Parathyroid adenoma (tissue), 2 donors: ENCODE results near the gene MRTFB.

Experiments used
- H2AFZ ChIP-seq: fragments of 300-600 bp; sonication (generic); one replicate; pipeline ENCODE4 v1.7.0; 2017; ENCODE audit warnings: antibody characterized with exemption, mild to moderate bottlenecking
- H3K27ac ChIP-seq: fragments of 300-600 bp; sonication (generic); one replicate; pipeline ENCODE4 v1.7.0; 2017
- H3K27me3 ChIP-seq: fragments of 300-600 bp; sonication (generic); one replicate; pipeline ENCODE4 v1.7.0; 2017; ENCODE audit warnings: low read length; ENCODE audit not compliant: control insufficient read depth, insufficient read depth
- H3K36me3 ChIP-seq: fragments of 300-600 bp; sonication (generic); one replicate; pipeline ENCODE4 v1.7.0; 2017; ENCODE audit warnings: low read length; ENCODE audit not compliant: control insufficient read depth, insufficient read depth
- H3K4me1 ChIP-seq: fragments of 300-600 bp; sonication (generic); one replicate; pipeline ENCODE4 v1.7.0; 2017; ENCODE audit warnings: control low read depth
- H3K4me2 ChIP-seq: fragments of 300-600 bp; sonication (generic); one replicate; pipeline ENCODE4 v1.7.0; 2017; ENCODE audit warnings: low read length
- H3K4me3 ChIP-seq: fragments of 300-600 bp; sonication (generic); one replicate; pipeline ENCODE4 v1.7.0; 2017; ENCODE audit warnings: low read depth, low read length
- H3K79me2 ChIP-seq: fragments of 300-600 bp; sonication (generic); one replicate; pipeline ENCODE4 v1.7.0; 2017; ENCODE audit warnings: control low read depth
- H3K9ac ChIP-seq: fragments of 300-600 bp; sonication (generic); one replicate; pipeline ENCODE4 v1.7.0; 2017; ENCODE audit warnings: mild to moderate bottlenecking
- H3K9me3 ChIP-seq: fragments of 300-600 bp; sonication (generic); one replicate; pipeline ENCODE4 v1.7.0; 2017; ENCODE audit warnings: low read length; ENCODE audit not compliant: control insufficient read depth
- TF ChIP-seq, protein P1 (sequence below): fragments of 300-600 bp; sonication (generic); IDR thresholded peaks from one replicate; pipeline ENCODE4 v1.7.0; 2017; ENCODE audit warnings: antibody characterized with exemption, mild to moderate bottlenecking
- donor health status: primary hyperparathyroidism.

The MRTFB gene

GRCh38 chr16:14172200-14172809, 101.2 kb downstream of the MRTFB start:
- no peak overlapping the region for H3K4me3 ChIP-seq
- H3K9me3 ChIP-seq = no peaks in the 10 kb centered on the region
- TF ChIP-seq, protein P1, sequence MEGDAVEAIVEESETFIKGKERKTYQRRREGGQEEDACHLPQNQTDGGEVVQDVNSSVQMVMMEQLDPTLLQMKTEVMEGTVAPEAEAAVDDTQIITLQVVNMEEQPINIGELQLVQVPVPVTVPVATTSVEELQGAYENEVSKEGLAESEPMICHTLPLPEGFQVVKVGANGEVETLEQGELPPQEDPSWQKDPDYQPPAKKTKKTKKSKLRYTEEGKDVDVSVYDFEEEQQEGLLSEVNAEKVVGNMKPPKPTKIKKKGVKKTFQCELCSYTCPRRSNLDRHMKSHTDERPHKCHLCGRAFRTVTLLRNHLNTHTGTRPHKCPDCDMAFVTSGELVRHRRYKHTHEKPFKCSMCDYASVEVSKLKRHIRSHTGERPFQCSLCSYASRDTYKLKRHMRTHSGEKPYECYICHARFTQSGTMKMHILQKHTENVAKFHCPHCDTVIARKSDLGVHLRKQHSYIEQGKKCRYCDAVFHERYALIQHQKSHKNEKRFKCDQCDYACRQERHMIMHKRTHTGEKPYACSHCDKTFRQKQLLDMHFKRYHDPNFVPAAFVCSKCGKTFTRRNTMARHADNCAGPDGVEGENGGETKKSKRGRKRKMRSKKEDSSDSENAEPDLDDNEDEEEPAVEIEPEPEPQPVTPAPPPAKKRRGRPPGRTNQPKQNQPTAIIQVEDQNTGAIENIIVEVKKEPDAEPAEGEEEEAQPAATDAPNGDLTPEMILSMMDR = no peak
- H3K9ac ChIP-seq = no peak overlapping the region
- no peaks in the 10 kb centered on the region for H3K36me3 ChIP-seq
- no peak overlapping the region for H3K27ac ChIP-seq
- no peak overlapping the region for H2AFZ ChIP-seq
- H3K79me2 ChIP-seq = peaks cover 28% of the 10 kb centered on the region
- H3K27me3 ChIP-seq = no peaks in the 10 kb centered on the region
- no peaks in the 10 kb centered on the region for H3K4me1 ChIP-seq
- H3K4me2 ChIP-seq = no peak overlapping the region

DNA sequence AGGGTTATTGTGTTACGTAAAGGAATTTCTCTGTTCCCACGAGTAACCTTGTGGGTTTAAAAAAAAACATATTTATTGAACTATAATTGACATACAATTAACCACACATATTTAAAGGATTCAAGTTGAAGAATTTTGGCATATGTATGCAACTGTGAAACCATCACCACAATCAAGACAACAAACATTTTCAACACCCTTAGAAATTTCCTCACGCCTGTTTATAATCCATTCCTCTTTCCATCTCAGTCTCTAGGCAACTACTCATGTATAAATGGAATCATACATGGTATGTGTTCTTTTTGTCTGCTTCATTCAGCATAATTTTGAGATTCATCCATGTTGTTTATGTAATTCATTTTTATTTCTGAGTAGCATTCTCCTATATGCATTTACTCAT, 104.0 kb downstream of the MRTFB start:
- H3K27me3 ChIP-seq = no peaks in the 10 kb centered on the region
- H3K4me3 ChIP-seq = no peak overlapping the region
- no peak overlapping the region for H3K9ac ChIP-seq
- no peak overlapping the region for H3K4me2 ChIP-seq
- no peak overlapping the region for H2AFZ ChIP-seq
- H3K4me1 ChIP-seq = no peaks in the 10 kb centered on the region
- H3K36me3 ChIP-seq = no peaks in the 10 kb centered on the region
- TF ChIP-seq, protein P1 = no peak
- H3K27ac ChIP-seq = no peak overlapping the region
- no peaks in the 10 kb centered on the region for H3K9me3 ChIP-seq
- peaks cover 28% of the 10 kb centered on the region for H3K79me2 ChIP-seq

DNA sequence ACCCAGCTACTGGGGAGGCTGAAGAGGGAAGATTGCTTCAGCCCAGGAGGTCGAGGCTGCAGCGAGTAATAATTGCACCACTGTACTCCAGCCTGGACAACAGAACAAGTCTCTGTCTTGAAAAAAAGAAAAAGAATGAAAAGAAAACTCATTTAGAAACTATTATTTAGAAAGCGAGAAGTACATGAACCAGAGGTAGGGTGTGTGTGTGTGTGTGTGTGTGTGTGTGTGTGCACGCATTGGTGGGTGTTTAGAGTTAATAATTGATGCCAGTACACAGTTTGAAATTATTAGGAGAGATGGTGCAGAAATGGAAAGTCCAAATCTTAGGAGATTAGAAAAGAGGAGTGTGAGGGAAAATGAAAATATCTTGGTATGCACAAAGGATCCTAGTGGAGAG, 106.6 kb downstream of the MRTFB start:
- H3K27me3 ChIP-seq = no peaks in the 10 kb centered on the region
- H3K27ac ChIP-seq = no peak overlapping the region
- no peaks in the 10 kb centered on the region for H3K9me3 ChIP-seq
- no peak overlapping the region for H2AFZ ChIP-seq
- peaks cover 30% of the 10 kb centered on the region for H3K79me2 ChIP-seq
- no peak overlapping the region for H3K4me2 ChIP-seq
- no peak overlapping the region for H3K4me3 ChIP-seq
- H3K9ac ChIP-seq = no peak overlapping the region
- TF ChIP-seq, protein P1 = no peak
- H3K4me1 ChIP-seq = no peaks in the 10 kb centered on the region
- no peaks in the 10 kb centered on the region for H3K36me3 ChIP-seq

- Histone ChIP-seq H3K4me2 (no peak overlapping the region), H3K4me3 (no peak overlapping the region), H3K27me3 (no peaks in the 10 kb centered on the region), H3K79me2 (peaks cover 25% of the 10 kb centered on the region), H3K36me3 (no peaks in the 10 kb centered on the region), H3K9ac (no peak overlapping the region), H3K4me1 (no peaks in the 10 kb centered on the region), H3K27ac (no peak overlapping the region), H3K9me3 (no peaks in the 10 kb centered on the region), H2AFZ (no peak overlapping the region)
- TF ChIP-seq, protein P1 = no peak
These were observed 108.0 kb downstream of the MRTFB start for GRCh38 chr16:14179116-14179515.

DNA sequence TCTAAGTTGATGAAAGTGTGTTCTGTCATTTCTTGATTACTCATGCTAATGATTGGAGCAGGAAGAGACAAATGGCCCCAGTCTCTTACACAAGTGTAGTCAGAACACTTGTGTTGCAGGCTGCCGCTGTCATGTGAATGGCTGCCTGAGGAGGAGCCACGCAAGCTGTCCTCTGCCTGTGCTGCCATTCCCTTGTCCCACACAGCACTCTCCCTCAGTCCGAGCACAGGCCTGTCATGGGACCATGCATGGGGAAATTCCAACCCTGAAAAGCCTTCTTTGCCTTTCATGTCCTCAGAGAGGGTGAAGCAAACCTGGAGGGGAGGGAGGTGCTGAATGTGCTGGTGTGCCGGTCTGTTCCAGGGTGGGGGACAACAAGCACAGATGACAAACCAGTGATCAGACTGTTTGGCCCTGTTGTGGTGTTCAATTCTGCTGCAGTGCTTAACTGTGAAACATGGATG, 109.4 kb downstream of the MRTFB start:
- Histone ChIP-seq H3K79me2 (peaks cover 19% of the 10 kb centered on the region), H3K4me2 (no peak overlapping the region), H3K36me3 (no peaks in the 10 kb centered on the region), H3K27me3 (no peaks in the 10 kb centered on the region), H3K9me3 (no peaks in the 10 kb centered on the region), H3K9ac (no peak overlapping the region), H3K4me3 (no peak overlapping the region), H3K27ac (no peak overlapping the region), H2AFZ (no peak overlapping the region), H3K4me1 (no peaks in the 10 kb centered on the region)
- TF ChIP-seq, protein P1 = no peak
